Measurements from ENCODE around the gene UFSP2.
A peak's percentile ranks its signal among the peaks of the same experiment; 100 is the strongest.

UFSP2 gene

GRCh38 chr4:185404031-185404430 lies 21.7 kb downstream of the UFSP2 start:
- H3K18ac ChIP-seq (ENCODE audit: low read length) = no peak overlapping the region
- no peak for DNase-seq
- no peak overlapping the region for H2AK5ac ChIP-seq (ENCODE audit: low read length)
- H3K79me1 ChIP-seq (ENCODE audit: low read length) = no peaks in the 10 kb centered on the region
- no peak overlapping the region for H3K4me3 ChIP-seq (ENCODE audit: low read depth, low read length)
- H3K27ac ChIP-seq (ENCODE audit: low read depth, low read length) = no peak overlapping the region
- no peak overlapping the region for H4K91ac ChIP-seq (ENCODE audit: low read depth, low read length)
- no peak overlapping the region for H4K12ac ChIP-seq (ENCODE audit: low read depth, low read length)
- peaks cover 2 to 6% of the 10 kb centered on the region in 2 experiments for H3K36me3 ChIP-seq (ENCODE audit: control insufficient read depth in 1 of 2, insufficient read depth in 2 of 2, low read length in 2 of 2)
- no peak overlapping the region for H2BK5ac ChIP-seq (ENCODE audit: low read depth, low read length, poor library complexity)
- H2BK12ac ChIP-seq (ENCODE audit: low read length) = no peak overlapping the region
- H3K79me2 ChIP-seq (ENCODE audit: control insufficient read depth, insufficient read depth, low read length, poor library complexity) = no peaks in the 10 kb centered on the region
- no peak overlapping the region for H2BK120ac ChIP-seq (ENCODE audit: insufficient read depth, low read length, poor library complexity)
- no peak overlapping the region for H3K23ac ChIP-seq (ENCODE audit: low read length)
- H4K8ac ChIP-seq (ENCODE audit: low read depth, low read length) = no peak overlapping the region
- H3K14ac ChIP-seq (ENCODE audit: low read length) = no peak overlapping the region
- H3K27me3 ChIP-seq (ENCODE audit: insufficient read depth, low read length) = no peaks in the 10 kb centered on the region
- no CpG with 5 or more reads among the region's 4 CpGs for WGBS (ENCODE audit: extremely low coverage, insufficient coverage, insufficient read length)
- H3K4me1 ChIP-seq (ENCODE audit: control insufficient read depth in 1 of 2, insufficient read depth in 2 of 2, low read length in 2 of 2) = no peaks in the 10 kb centered on the region
- H3K9me3 ChIP-seq (ENCODE audit: insufficient read depth, low read depth, low read length) = no peaks in the 10 kb centered on the region
- H2AFZ ChIP-seq (ENCODE audit: insufficient read depth, low read length, poor library complexity) = no peak overlapping the region
- H3K4me2 ChIP-seq (ENCODE audit: low read length) = no peak overlapping the region
- no peak overlapping the region for H3K4ac ChIP-seq (ENCODE audit: low read depth, low read length)
- H3K9ac ChIP-seq (ENCODE audit: low read length) = no peak overlapping the region

GRCh38 chr4:185399466-185399865 lies 26.3 kb downstream of the UFSP2 start:
- H3K36me3 ChIP-seq (ENCODE audit: control insufficient read depth in 1 of 2, insufficient read depth in 2 of 2, low read length in 2 of 2) = peaks cover 0 to 6% of the 10 kb centered on the region in 2 experiments
- peaks cover 4% of the 10 kb centered on the region for H3K79me2 ChIP-seq (ENCODE audit: control insufficient read depth, insufficient read depth, low read length, poor library complexity)
- no peak overlapping the region for H2AK5ac ChIP-seq (ENCODE audit: low read length)
- no peak overlapping the region for H2BK12ac ChIP-seq (ENCODE audit: low read length)
- H4K8ac ChIP-seq (ENCODE audit: low read depth, low read length) = no peak overlapping the region
- no peak overlapping the region for H3K9ac ChIP-seq (ENCODE audit: low read length)
- no peak overlapping the region for H4K91ac ChIP-seq (ENCODE audit: low read depth, low read length)
- H3K18ac ChIP-seq (ENCODE audit: low read length) = no peak overlapping the region
- no peak overlapping the region for H3K4ac ChIP-seq (ENCODE audit: low read depth, low read length)
- no peak overlapping the region for H3K27ac ChIP-seq (ENCODE audit: low read depth, low read length)
- no peak overlapping the region for H2AFZ ChIP-seq (ENCODE audit: insufficient read depth, low read length, poor library complexity)
- H2BK5ac ChIP-seq (ENCODE audit: low read depth, low read length, poor library complexity) = no peak overlapping the region
- no peak overlapping the region for H3K4me2 ChIP-seq (ENCODE audit: low read length)
- no peak overlapping the region for H3K23ac ChIP-seq (ENCODE audit: low read length)
- no peak for DNase-seq
- no peak overlapping the region for H4K12ac ChIP-seq (ENCODE audit: low read depth, low read length)
- no peak overlapping the region for H3K14ac ChIP-seq (ENCODE audit: low read length)
- H3K4me3 ChIP-seq (ENCODE audit: low read depth, low read length) = no peak overlapping the region
- H3K4me1 ChIP-seq (ENCODE audit: control insufficient read depth in 1 of 2, insufficient read depth in 2 of 2, low read length in 2 of 2) = peaks cover 0 to 3% of the 10 kb centered on the region in 2 experiments
- no CpG with 5 or more reads among the region's 8 CpGs for WGBS (ENCODE audit: extremely low coverage, insufficient coverage, insufficient read length)
- no peaks in the 10 kb centered on the region for H3K27me3 ChIP-seq (ENCODE audit: insufficient read depth, low read length)
- no peaks in the 10 kb centered on the region for H3K9me3 ChIP-seq (ENCODE audit: insufficient read depth, low read depth, low read length)
- H3K79me1 ChIP-seq (ENCODE audit: low read length) = peaks cover 5% of the 10 kb centered on the region
- H2BK120ac ChIP-seq (ENCODE audit: insufficient read depth, low read length, poor library complexity) = no peak overlapping the region

- H2BK5ac ChIP-seq (ENCODE audit: low read depth, low read length, poor library complexity) = no peak overlapping the region
- H3K14ac ChIP-seq (ENCODE audit: low read length) = no peak overlapping the region
- H3K18ac ChIP-seq (ENCODE audit: low read length) = no peak overlapping the region
- H2BK12ac ChIP-seq (ENCODE audit: low read length) = no peak overlapping the region
- H3K36me3 ChIP-seq (ENCODE audit: control insufficient read depth in 1 of 2, insufficient read depth in 2 of 2, low read length in 2 of 2) = peaks cover 0 to 6% of the 10 kb centered on the region in 2 experiments
- no peaks in the 10 kb centered on the region for H3K9me3 ChIP-seq (ENCODE audit: insufficient read depth, low read depth, low read length)
- H4K91ac ChIP-seq (ENCODE audit: low read depth, low read length) = no peak overlapping the region
- H3K79me1 ChIP-seq (ENCODE audit: low read length) = peaks cover 5% of the 10 kb centered on the region
- no peak overlapping the region for H4K8ac ChIP-seq (ENCODE audit: low read depth, low read length)
- no peak overlapping the region for H2BK120ac ChIP-seq (ENCODE audit: insufficient read depth, low read length, poor library complexity)
- H3K4me1 ChIP-seq (ENCODE audit: control insufficient read depth in 1 of 2, insufficient read depth in 2 of 2, low read length in 2 of 2) = peaks cover 0 to 3% of the 10 kb centered on the region in 2 experiments
- H3K4me2 ChIP-seq (ENCODE audit: low read length) = no peak overlapping the region
- H4K12ac ChIP-seq (ENCODE audit: low read depth, low read length) = no peak overlapping the region
- no peak overlapping the region for H3K4ac ChIP-seq (ENCODE audit: low read depth, low read length)
- H3K23ac ChIP-seq (ENCODE audit: low read length) = no peak overlapping the region
- WGBS (ENCODE audit: extremely low coverage, insufficient coverage, insufficient read length) = no CpG with 5 or more reads among the region's 2 CpGs
- no peak overlapping the region for H3K4me3 ChIP-seq (ENCODE audit: low read depth, low read length)
- H2AK5ac ChIP-seq (ENCODE audit: low read length) = no peak overlapping the region
- no peak overlapping the region for H3K27ac ChIP-seq (ENCODE audit: low read depth, low read length)
- DNase-seq = no peak
- no peak overlapping the region for H2AFZ ChIP-seq (ENCODE audit: insufficient read depth, low read length, poor library complexity)
- H3K9ac ChIP-seq (ENCODE audit: low read length) = no peak overlapping the region
- no peaks in the 10 kb centered on the region for H3K27me3 ChIP-seq (ENCODE audit: insufficient read depth, low read length)
- peaks cover 4% of the 10 kb centered on the region for H3K79me2 ChIP-seq (ENCODE audit: control insufficient read depth, insufficient read depth, low read length, poor library complexity)
These were observed 27.1 kb downstream of the UFSP2 start for GRCh38 chr4:185398618-185399017.

- no CpG with 5 or more reads among the region's 38 CpGs for WGBS (ENCODE audit: extremely low coverage, insufficient coverage, insufficient read length)
- peak within 1 kb of the TSS; percentile 88 for H4K12ac ChIP-seq (ENCODE audit: low read depth, low read length)
- H4K91ac ChIP-seq (ENCODE audit: low read depth, low read length) = peak within 1 kb of the TSS; percentile 99
- H3K36me3 ChIP-seq (ENCODE audit: control insufficient read depth in 1 of 2, insufficient read depth in 2 of 2, low read length in 2 of 2) = peaks cover 0 to 3% of the 10 kb centered on the region in 2 experiments
- peak within 1 kb of the TSS; percentile 98 for H2AFZ ChIP-seq (ENCODE audit: insufficient read depth, low read length, poor library complexity)
- no peaks in the 10 kb centered on the region for H3K27me3 ChIP-seq (ENCODE audit: insufficient read depth, low read length)
- peak within 1 kb of the TSS; percentile 90 for H3K27ac ChIP-seq (ENCODE audit: low read depth, low read length)
- peaks cover 4% of the 10 kb centered on the region for H3K79me2 ChIP-seq (ENCODE audit: control insufficient read depth, insufficient read depth, low read length, poor library complexity)
- peak within 1 kb of the TSS; percentile 76 for H3K4me3 ChIP-seq (ENCODE audit: low read depth, low read length)
- peak within 1 kb of the TSS; percentile 46 for H3K4ac ChIP-seq (ENCODE audit: low read depth, low read length)
- peak within 1 kb of the TSS; percentile 35 for H2AK5ac ChIP-seq (ENCODE audit: low read length)
- peak within 1 kb of the TSS; percentile 85 for H4K8ac ChIP-seq (ENCODE audit: low read depth, low read length)
- peak within 1 kb of the TSS; percentile 6 for H3K9ac ChIP-seq (ENCODE audit: low read length)
- H3K23ac ChIP-seq (ENCODE audit: low read length) = no peak within 1 kb of the TSS
- DNase-seq = peak; percentile 88 to 96
- H3K9me3 ChIP-seq (ENCODE audit: insufficient read depth, low read depth, low read length) = no peaks in the 10 kb centered on the region
- H2BK12ac ChIP-seq (ENCODE audit: low read length) = peak within 1 kb of the TSS; percentile 15
- H3K18ac ChIP-seq (ENCODE audit: low read length) = peak within 1 kb of the TSS; percentile 81
- H3K4me1 ChIP-seq (ENCODE audit: control insufficient read depth in 1 of 2, insufficient read depth in 2 of 2, low read length in 2 of 2) = peaks cover 0 to 3% of the 10 kb centered on the region in 2 experiments
- peak within 1 kb of the TSS; percentile 96 for H3K14ac ChIP-seq (ENCODE audit: low read length)
- H2BK5ac ChIP-seq (ENCODE audit: low read depth, low read length, poor library complexity) = peak within 1 kb of the TSS; percentile 45
- peak within 1 kb of the TSS; percentile 82 for H3K4me2 ChIP-seq (ENCODE audit: low read length)
- H3K79me1 ChIP-seq (ENCODE audit: low read length) = peaks cover 5% of the 10 kb centered on the region
- peak within 1 kb of the TSS; percentile 82 for H2BK120ac ChIP-seq (ENCODE audit: insufficient read depth, low read length, poor library complexity)
These were observed 28.9 kb downstream of the UFSP2 start, which contains the start of gene ANKRD37 for GRCh38 chr4:185396724-185397385. Gene ANKRD37, plus strand, starts transcription at chr4:185396841. Its CDS starts 83 bp downstream, at chr4:185396924.

All from trophoblast cell (in vitro differentiated cells and primary cell).